ENCODE results near the gene CISD3. TPM values are rescaled to one million over a fixed set of nuclear protein-coding genes. Genes with fewer than 3 reads are reported as not detected.

The CISD3 gene
- total and polyA plus RNA-seq, 2 of the 8 experiments (the other 6 are each of a cell fraction or from before 2014, with no cell fraction given) = 9.4 to 11.1 TPM

- Histone ChIP-seq H4K91ac (replicated peaks; ENCODE audit: insufficient read length, low read length) (no peak overlapping the region), H2BK15ac (ENCODE audit: low read length) (no peak overlapping the region), H3K18ac (ENCODE audit: extremely low read depth, low read length) (no peak overlapping the region), H3K56ac (replicated peaks; ENCODE audit: insufficient read length, low read depth, low read length) (no peak overlapping the region), H4K5ac (ENCODE audit: insufficient read length, low read depth, low read length) (no peak overlapping the region), H2BK12ac (ENCODE audit: low read depth, low read length) (no peak overlapping the region), H2BK20ac (ENCODE audit: low read length) (no peak overlapping the region), H2AK5ac (ENCODE audit: low read depth, low read length) (no peak overlapping the region), H3K4me3 (ENCODE audit: extremely low read depth in 1 of 4, insufficient read depth in 2 of 4, low read depth in 3 of 4, low read length in 4 of 4) (no peak overlapping the region), H3K4ac (replicated peaks; ENCODE audit: insufficient read length, low read depth, low read length) (no peak overlapping the region), H3K23ac (ENCODE audit: insufficient read length) (no peak overlapping the region), H2BK5ac (ENCODE audit: low read depth, low read length) (no peak overlapping the region), H3K79me2 (ENCODE audit: control insufficient read depth in 1 of 2, insufficient read depth in 2 of 2, low read length in 2 of 2) (peaks cover 15 to 46% of the 10 kb centered on the region in 2 experiments), H3K79me1 (ENCODE audit: low read depth, low read length) (peaks cover 22% of the 10 kb centered on the region), H3K27ac (ENCODE audit: low read depth, low read length) (no peak overlapping the region), H3K9me3 (ENCODE audit: insufficient read depth in 2 of 2, low read depth in 1 of 2, low read length in 1 of 2) (no peaks in the 10 kb centered on the region), H3K4me1 (replicated peaks in 1 of 4; ENCODE audit: control insufficient read depth in 3 of 4, insufficient read depth in 4 of 4, low read length in 3 of 4) (peaks cover 0 to 19% (median 7%) of the 10 kb centered on the region in 4 experiments; a peak in 6 of 7 replicates), H4K8ac (ENCODE audit: extremely low read depth, insufficient read depth, low read length) (peak overlapping the region; percentile 17; the same call in 1 of the 2 replicates), H3K23me2 (ENCODE audit: low read depth, low read length) (no peaks in the 10 kb centered on the region), H2BK120ac (replicated peaks; ENCODE audit: low read depth, low read length) (no peak overlapping the region), H2AFZ (ENCODE audit: low read length) (no peak overlapping the region), H3K27me3 (replicated peaks in 1 of 4; ENCODE audit: control insufficient read depth in 3 of 4, extremely low read depth in 1 of 4, insufficient read depth in 3 of 4, low read length in 3 of 4) (no peaks in the 10 kb centered on the region), H3K4me2 (ENCODE audit: insufficient read depth in 1 of 2, low read depth in 2 of 2, low read length in 2 of 2) (no peak overlapping the region), H4K20me1 (replicated peaks in 1 of 2; ENCODE audit: control insufficient read depth in 1 of 2, insufficient read depth in 2 of 2, low read length in 2 of 2) (peaks cover 30 to 57% of the 10 kb centered on the region in 2 experiments), H3K36me3 (ENCODE audit: control insufficient read depth in 2 of 4, insufficient read depth in 4 of 4, low read length in 3 of 4) (peaks cover 2 to 30% (median 17%) of the 10 kb centered on the region in 4 experiments; a peak in 7 of 8 replicates), H3K9ac (replicated peaks in 1 of 4; ENCODE audit: extremely low read depth in 1 of 4, low read depth in 3 of 4, low read length in 3 of 4) (no peak overlapping the region), H3K14ac (ENCODE audit: insufficient read length) (no peak overlapping the region)
- CTCF ChIA-PET (ENCODE audit: partially characterized antibody) = interaction anchor here (5.4 kb wide), 1 partner anchor 62 kb away, joined by 44 read pairs; the partner anchor contains the start of gene EPOP
- 92% methylated on average over 16 of the region's 16 CpGs; no CpG with 5 or more reads in 1 of the 2 experiments for WGBS, 2 experiments (ENCODE audit: extremely low coverage in 1 of 2, insufficient coverage in 1 of 2, insufficient read length in 1 of 2, insufficient replicate concordance in 2 of 2, low coverage in 1 of 2, low lambda C conversion rate in 2 of 2, missing lambda C conversion rate in 1 of 2)
- no peak for FAIRE-seq
- POLR2A ChIA-PET (ENCODE audit: partially characterized antibody) = interaction anchor here (3.1 kb wide), 1 partner anchor 7 kb away, joined by 19 read pairs; no protein-coding TSS in a partner anchor
- DNase-seq (ENCODE audit: low read depth in 1 of 2, low spot score in 2 of 2) = no peak
- TF ChIP-seq SUZ12 (IDR thresholded peaks at IDR 0.05; ENCODE audit: low read length) = no peak
- no peak for TF ChIP-seq RNF2 (IDR thresholded peaks at IDR 0.05; ENCODE audit: borderline replicate concordance, low read depth, low read length, missing control alignments, poor library complexity, severe bottlenecking)
- TF ChIP-seq TBP (IDR thresholded peaks at IDR 0.05; ENCODE audit: low read depth, low read length) = no peak
- no peak for TF ChIP-seq YY1 (IDR thresholded peaks at IDR 0.05; ENCODE audit: low read depth, low read length)
- no peak for TF ChIP-seq SP1 (IDR thresholded peaks at IDR 0.05; ENCODE audit: low read depth, low read length)
- no peak for TF ChIP-seq RXRA (IDR thresholded peaks at IDR 0.05; ENCODE audit: insufficient read depth, low read depth, low read length)
- TF ChIP-seq SIRT6 (IDR thresholded peaks at IDR 0.05; ENCODE audit: low read length) = no peak
- TF ChIP-seq SP2 (IDR thresholded peaks at IDR 0.05; ENCODE audit: low read length) = no peak
Observed at GRCh38 chr17:38738686-38739085, 8.5 kb downstream of the CISD3 start.

Measured in H1 (cell line).